SH-SY5Y (cell line): ENCODE measurements around the gene RERE.

ENCODE experiments used
- GATA2 ChIP-seq: IDR thresholded peaks from 2 replicates; pipeline ENCODE4 v1.6.1; 2011; ENCODE audit warnings: mild to moderate bottlenecking, low read depth, low read length
- GATA3 ChIP-seq: IDR thresholded peaks from 2 replicates; pipeline ENCODE4 v1.6.1; 2011; ENCODE audit warnings: low read depth, mild to moderate bottlenecking, low read length, moderate library complexity

DNA sequence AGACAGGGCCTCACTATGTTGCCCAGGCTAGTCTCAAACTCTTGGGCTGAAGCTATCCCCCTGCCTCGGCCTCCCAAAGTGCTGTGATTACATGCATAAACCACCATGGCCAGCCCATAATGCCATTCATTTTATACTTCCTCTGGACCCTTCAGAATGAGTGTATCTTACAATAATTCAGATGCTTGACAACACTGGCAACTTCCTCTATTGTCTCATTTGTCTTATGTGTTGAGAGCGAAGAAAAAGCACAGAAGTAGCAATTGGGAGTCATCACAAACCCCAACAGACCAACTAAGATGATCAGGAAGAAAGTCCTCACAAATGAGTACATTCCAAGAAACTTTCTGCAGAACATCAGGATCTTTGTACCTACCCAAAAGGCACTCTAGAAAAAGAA is 191.9 kb downstream of the RERE start:
- no peak for TF ChIP-seq GATA2
- no peak for TF ChIP-seq GATA3
